T-helper 2 cell treated with Interferon-gamma antibody and Interleukin-4, amounts not matched to agents 5 μg/mL and 100 μg/mL, for 36 hours (primary cell): ENCODE data around the gene CACNA1S.

Experiments
- DNase-seq: peaks from one replicate; pipeline ENCODE4 v3.0.0; 2021; ENCODE audit warnings: low spot score
- H3K27ac Mint-ChIP-seq: one replicate; pipeline ENCODE4 v1.8.0; 2021; ENCODE audit warnings: mild to moderate bottlenecking, mixed read lengths
- H3K27me3 Mint-ChIP-seq: one replicate; pipeline ENCODE4 v1.8.0; 2021; ENCODE audit warnings: low read depth, mixed read lengths
- H3K36me3 Mint-ChIP-seq: one replicate; pipeline ENCODE4 v1.8.0; 2021; ENCODE audit warnings: low read depth, mixed read lengths
- H3K4me1 Mint-ChIP-seq: one replicate; pipeline ENCODE4 v1.8.0; 2021; ENCODE audit warnings: low read depth, mixed read lengths
- H3K4me3 Mint-ChIP-seq: one replicate; pipeline ENCODE4 v1.8.0; 2022; ENCODE audit warnings: mild to moderate bottlenecking, moderate library complexity, mixed read lengths
- H3K9me3 Mint-ChIP-seq: one replicate; pipeline ENCODE4 v1.8.0; 2021; ENCODE audit warnings: mixed read lengths

CACNA1S gene

GRCh38 chr1:201000391-201000790 is 111.8 kb downstream of the CACNA1S start:
- Mint-ChIP-seq H3K27me3 (no peaks in the 10 kb centered on the region), H3K27ac (no peak overlapping the region), H3K36me3 (peaks cover 65% of the 10 kb centered on the region), H3K4me1 (peaks cover 5% of the 10 kb centered on the region), H3K4me3 (no peak overlapping the region), H3K9me3 (no peaks in the 10 kb centered on the region)
- DNase-seq = no peak

- no peak for DNase-seq
- peaks cover 5% of the 10 kb centered on the region for H3K4me1 Mint-ChIP-seq
- H3K27me3 Mint-ChIP-seq = no peaks in the 10 kb centered on the region
- H3K27ac Mint-ChIP-seq = no peak overlapping the region
- no peaks in the 10 kb centered on the region for H3K9me3 Mint-ChIP-seq
- H3K36me3 Mint-ChIP-seq = peaks cover 67% of the 10 kb centered on the region
- no peak overlapping the region for H3K4me3 Mint-ChIP-seq
These were observed 112.6 kb downstream of the CACNA1S start for GRCh38 chr1:200999667-201000066.

DNA sequence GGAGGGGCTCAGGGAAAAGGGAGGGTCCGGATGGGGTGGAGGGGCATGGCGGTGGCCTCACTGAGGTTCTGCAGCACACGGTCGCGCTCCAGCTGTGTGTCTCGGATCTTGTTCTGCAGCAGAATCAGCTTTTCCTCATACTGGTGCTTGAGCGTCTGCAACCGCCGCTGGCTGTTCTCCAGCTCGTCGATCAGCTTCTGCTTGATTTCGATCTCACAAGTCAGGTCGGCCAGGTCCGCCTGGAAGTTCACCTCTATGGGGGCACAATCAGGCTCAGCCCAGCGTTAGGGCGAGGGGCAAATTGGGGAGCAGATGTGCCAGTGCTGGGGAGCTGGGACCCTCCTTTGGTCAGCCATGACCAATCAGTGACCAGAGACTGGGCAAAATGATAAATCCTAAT is 113.9 kb downstream of the CACNA1S start:
- Mint-ChIP-seq H3K4me1 (peaks cover 5% of the 10 kb centered on the region), H3K27ac (no peak overlapping the region), H3K4me3 (no peak overlapping the region), H3K9me3 (no peaks in the 10 kb centered on the region), H3K36me3 (peaks cover 68% of the 10 kb centered on the region), H3K27me3 (no peaks in the 10 kb centered on the region)
- DNase-seq = no peak

GRCh38 chr1:200992382-200993048 is 119.7 kb downstream of the CACNA1S start:
- Mint-ChIP-seq H3K27me3 (no peaks in the 10 kb centered on the region), H3K4me3 (no peak overlapping the region), H3K9me3 (no peaks in the 10 kb centered on the region), H3K27ac (no peak overlapping the region), H3K36me3 (peaks cover 38% of the 10 kb centered on the region), H3K4me1 (peaks cover 3% of the 10 kb centered on the region)
- DNase-seq = no peak

- Mint-ChIP-seq H3K4me3 (no peak overlapping the region), H3K36me3 (peaks cover 39% of the 10 kb centered on the region), H3K4me1 (no peaks in the 10 kb centered on the region), H3K9me3 (no peaks in the 10 kb centered on the region), H3K27ac (no peak overlapping the region), H3K27me3 (no peaks in the 10 kb centered on the region)
- DNase-seq = no peak
These were observed 121.1 kb downstream of the CACNA1S start for GRCh38 chr1:200991097-200991614.

DNA sequence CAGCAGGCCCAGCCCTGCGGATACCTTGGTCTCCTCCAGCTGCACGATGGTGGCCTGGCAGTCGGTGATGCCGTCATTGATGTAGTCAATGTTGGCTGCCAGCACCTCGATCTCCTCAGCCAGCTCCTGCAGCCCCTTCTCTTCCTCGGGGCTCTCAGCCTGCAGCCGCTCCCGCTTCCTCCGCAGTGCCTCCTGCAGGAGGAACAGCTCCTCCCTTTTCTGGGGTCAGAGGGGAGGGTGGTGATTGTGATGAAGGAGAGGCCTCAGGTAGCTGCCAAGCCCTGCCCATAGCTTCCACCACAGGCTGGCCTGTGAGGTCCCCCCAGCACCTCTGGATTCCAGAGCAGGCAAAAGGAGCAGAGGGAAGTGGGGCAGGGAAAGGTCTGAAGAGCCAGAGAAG is 122.1 kb downstream of the CACNA1S start:
- Mint-ChIP-seq H3K9me3 (no peaks in the 10 kb centered on the region), H3K27me3 (no peaks in the 10 kb centered on the region), H3K36me3 (peaks cover 40% of the 10 kb centered on the region), H3K27ac (no peak overlapping the region), H3K4me1 (no peaks in the 10 kb centered on the region), H3K4me3 (no peak overlapping the region)
- DNase-seq = no peak
